HG02678 (cell line): Measurements from ENCODE around the gene NPHP3.
A peak's percentile ranks its signal among the peaks of the same experiment; 100 is the strongest.

ENCODE experiments used
- ATAC-seq: cut with Tn5 transposase; IDR thresholded peaks from one replicate; pipeline ENCODE4 v1.9.1; 2021; ENCODE audit warnings: mild to moderate bottlenecking, moderate library complexity; ENCODE audit not compliant: unreplicated experiment

The NPHP3 gene

GRCh38 chr3:132703733-132704132, 18.5 kb downstream of the NPHP3 start:
- ATAC-seq: no peak

GRCh38 chr3:132695422-132695821, 26.8 kb downstream of the NPHP3 start:
- ATAC-seq: no peak

GRCh38 chr3:132694991-132695390, 27.2 kb downstream of the NPHP3 start:
- ATAC-seq: no peak

- no peak for ATAC-seq
These were observed 32.2 kb downstream of the NPHP3 start for GRCh38 chr3:132690040-132690439.

GRCh38 chr3:132682201-132682600, 40.0 kb downstream of the NPHP3 start:
- no peak for ATAC-seq

- no peak for ATAC-seq
These were observed 40.8 kb downstream of the NPHP3 start for GRCh38 chr3:132681421-132681820.

GRCh38 chr3:132679911-132680310, 42.3 kb downstream of the NPHP3 start:
- no peak for ATAC-seq

- no peak for ATAC-seq
These were observed 46.8 kb downstream of the NPHP3 start for GRCh38 chr3:132675408-132675807.

- ATAC-seq: no peak
These were observed 52.9 kb downstream of the NPHP3 start for GRCh38 chr3:132669256-132669777.

GRCh38 chr3:132665230-132665745, 56.9 kb downstream of the NPHP3 start:
- ATAC-seq: no peak

GRCh38 chr3:132662212-132662611, 60.0 kb downstream of the NPHP3 start:
- ATAC-seq: no peak

GRCh38 chr3:132661101-132661500, 61.1 kb downstream of the NPHP3 start:
- no peak for ATAC-seq

GRCh38 chr3:132660811-132661070, 61.5 kb downstream of the NPHP3 start:
- no peak for ATAC-seq

GRCh38 chr3:132660052-132660810, 62.0 kb downstream of the NPHP3 start, which contains the start of gene UBA5:
UBA5 (plus strand) TSS chr3:132660329; CDS start chr3:132660538, 209 bp downstream.
- ATAC-seq: peak; percentile 71

GRCh38 chr3:132659365-132660051, 62.7 kb downstream of the NPHP3 start, which contains the start of gene ACAD11:
ACAD11 (minus strand) TSS chr3:132659809; CDS start chr3:132659751, 58 bp downstream.
- ATAC-seq: peak; percentile 51

- ATAC-seq: no peak
These were observed 63.2 kb downstream of the NPHP3 start for GRCh38 chr3:132659000-132659364.

GRCh38 chr3:132657869-132658747, 64.1 kb downstream of the NPHP3 start:
- ATAC-seq: no peak

GRCh38 chr3:132655471-132655870, 66.7 kb downstream of the NPHP3 start:
- no peak for ATAC-seq

GRCh38 chr3:132654721-132655120, 67.5 kb downstream of the NPHP3 start:
- no peak for ATAC-seq

- ATAC-seq: no peak
These were observed 68.0 kb downstream of the NPHP3 start for GRCh38 chr3:132654190-132654589.

- no peak for ATAC-seq
These were observed 69.5 kb downstream of the NPHP3 start for GRCh38 chr3:132652640-132653270.
